ENCODE results near the gene SULT1C4.

- no peak for TF ChIP-seq CTCF (IDR thresholded peaks at IDR 0.05)
- TF ChIP-seq POLR2A (IDR thresholded peaks at IDR 0.05) = no peak
These were observed 10.3 kb downstream of the SULT1C4 start for GRCh38 chr2:108388045-108388444.

Measured in uterus (tissue), 2 donors.